ENCODE measurements around the gene UIMC1. TPM values are rescaled to one million over a fixed set of nuclear protein-coding genes. Genes with fewer than 3 reads are reported as not detected.

Gene UIMC1
- total and polyA plus RNA-seq, 3 donors from 2014 or later: 78.3 to 141 (median 89.9) TPM

GRCh38 chr5:176929654-176930053, 76.9 kb downstream of the UIMC1 start:
- TF ChIP-seq CTCF (IDR thresholded peaks at IDR 0.05): no peak
- no peak for TF ChIP-seq POLR2A (IDR thresholded peaks at IDR 0.05)
- intact Hi-C loops (cut with DNase I; ENCODE audit: low total_unique reads): no loop called here

GRCh38 chr5:176927562-176927961, 79.0 kb downstream of the UIMC1 start:
- no peaks in the 10 kb centered on the region for H3K9me3 ChIP-seq
- H3K36me3 ChIP-seq (ENCODE audit: low read depth, missing control alignments): no peaks in the 10 kb centered on the region
- no peak for TF ChIP-seq POLR2A (IDR thresholded peaks at IDR 0.05)
- no peak for TF ChIP-seq CTCF (IDR thresholded peaks at IDR 0.05)
- WGBS, 2 donors: 89 to 90% methylated on average over 3 of the region's 3 CpGs
- H3K4me3 ChIP-seq: no peak overlapping the region
- no peaks in the 10 kb centered on the region for H3K4me1 ChIP-seq
- H3K27me3 ChIP-seq: no peaks in the 10 kb centered on the region
- no peak for DNase-seq
- intact Hi-C loops (cut with DNase I; ENCODE audit: low total_unique reads): no loop called here
- no peak overlapping the region for H3K27ac ChIP-seq

More at GRCh38 chr5:176929654-176930053, 76.9 kb downstream of the UIMC1 start:
- no peak overlapping the region for H3K4me3 ChIP-seq
- H3K36me3 ChIP-seq (ENCODE audit: low read depth, missing control alignments): no peaks in the 10 kb centered on the region
- no peak for DNase-seq
- 84 to 96% methylated on average over 1 of the region's 1 CpG for WGBS, 2 donors
- no peaks in the 10 kb centered on the region for H3K27me3 ChIP-seq
- H3K27ac ChIP-seq: no peak overlapping the region
- H3K4me1 ChIP-seq: no peaks in the 10 kb centered on the region
- no peaks in the 10 kb centered on the region for H3K9me3 ChIP-seq

- Histone ChIP-seq H3K36me3 (ENCODE audit: low read depth, missing control alignments) (no peaks in the 10 kb centered on the region), H3K4me1 (no peaks in the 10 kb centered on the region), H3K9me3 (no peaks in the 10 kb centered on the region), H3K27ac (no peak overlapping the region), H3K27me3 (no peaks in the 10 kb centered on the region), H3K4me3 (no peak overlapping the region)
- 72 to 82% methylated on average over 2 of the region's 2 CpGs for WGBS, 2 donors
- intact Hi-C loops (cut with DNase I; ENCODE audit: low total_unique reads): no loop called here
- DNase-seq: no peak
- TF ChIP-seq POLR2A (IDR thresholded peaks at IDR 0.05) (no peak), CTCF (IDR thresholded peaks at IDR 0.05) (no peak)
Observed at GRCh38 chr5:176922817-176923216, 83.8 kb downstream of the UIMC1 start.

GRCh38 chr5:176921714-176922113, 84.9 kb downstream of the UIMC1 start:
- Histone ChIP-seq H3K9me3 (no peaks in the 10 kb centered on the region), H3K27ac (no peak overlapping the region), H3K4me1 (no peaks in the 10 kb centered on the region), H3K4me3 (no peak overlapping the region), H3K27me3 (no peaks in the 10 kb centered on the region), H3K36me3 (ENCODE audit: low read depth, missing control alignments) (no peaks in the 10 kb centered on the region)
- 88 to 91% methylated on average over 3 of the region's 3 CpGs for WGBS, 2 donors
- DNase-seq: no peak
- no peak for TF ChIP-seq POLR2A (IDR thresholded peaks at IDR 0.05)
- TF ChIP-seq CTCF (IDR thresholded peaks at IDR 0.05): no peak
- intact Hi-C loops (cut with DNase I; ENCODE audit: low total_unique reads): no loop called here

- TF ChIP-seq POLR2A (IDR thresholded peaks at IDR 0.05) (no peak), CTCF (IDR thresholded peaks at IDR 0.05) (no peak)
- Histone ChIP-seq H3K27me3 (no peaks in the 10 kb centered on the region), H3K27ac (no peak overlapping the region), H3K9me3 (no peaks in the 10 kb centered on the region), H3K36me3 (ENCODE audit: low read depth, missing control alignments) (no peaks in the 10 kb centered on the region), H3K4me1 (no peaks in the 10 kb centered on the region), H3K4me3 (no peak overlapping the region)
- intact Hi-C loops (cut with DNase I; ENCODE audit: low total_unique reads): no loop called here
- 93% methylated on average over 6 of the region's 6 CpGs for WGBS, 2 donors
- no peak for DNase-seq
Observed at GRCh38 chr5:176918613-176919012, 88.0 kb downstream of the UIMC1 start.

All from testis (tissue), 3 donors.